H9 (cell line): ENCODE measurements around the gene GOLGA7B. TPM values are rescaled to one million over a fixed set of nuclear protein-coding genes. Genes with fewer than 3 reads are reported as not detected.

Source experiments
- DNase-seq: peaks from one replicate; pipeline ENCODE4 v3.0.0-alpha.2; 2017
- H2AFZ ChIP-seq: one replicate; pipeline ENCODE4 v1.6.1; 2013; ENCODE audit warnings: mild to moderate bottlenecking, low read length, control low read depth, moderate library complexity
- H2AK5ac ChIP-seq: 2 replicates; pipeline ENCODE4 v1.6.1; 2013; ENCODE audit warnings: low read length, control low read depth, mixed read lengths; ENCODE audit not compliant: insufficient read length
- H2BK120ac ChIP-seq: one replicate; pipeline ENCODE4 v1.6.1; 2013; ENCODE audit warnings: low read depth, mild to moderate bottlenecking, low read length, control low read depth, inconsistent platforms; ENCODE audit not compliant: poor library complexity, severe bottlenecking
- H2BK12ac ChIP-seq: 2 replicates; pipeline ENCODE4 v1.6.1; 2013; ENCODE audit warnings: low read length, control low read depth, mixed read lengths, low read depth; ENCODE audit not compliant: insufficient read length
- H2BK15ac ChIP-seq: 2 replicates; pipeline ENCODE4 v1.6.1; 2013; ENCODE audit warnings: low read depth, low read length, control low read depth
- H2BK20ac ChIP-seq: one replicate; pipeline ENCODE4 v1.6.1; 2013; ENCODE audit warnings: low read depth, mild to moderate bottlenecking, low read length, control low read depth, inconsistent platforms; ENCODE audit not compliant: poor library complexity, severe bottlenecking
- H2BK5ac ChIP-seq: 2 replicates; pipeline ENCODE4 v1.6.1; 2013; ENCODE audit warnings: low read length, control low read depth, mixed read lengths; ENCODE audit not compliant: insufficient read length
- H3K14ac ChIP-seq: 2 replicates; pipeline ENCODE4 v1.6.1; 2013; ENCODE audit warnings: low read length, control low read depth; ENCODE audit not compliant: insufficient read depth
- H3K18ac ChIP-seq: 2 replicates; pipeline ENCODE4 v1.6.1; 2013; ENCODE audit warnings: low read depth, mild to moderate bottlenecking, mixed read lengths, low read length, control low read depth; ENCODE audit not compliant: insufficient read length
- H3K23ac ChIP-seq: 2 replicates; pipeline ENCODE4 v1.6.1; 2013; ENCODE audit warnings: low read length, control low read depth, mixed read lengths, low read depth; ENCODE audit not compliant: insufficient read length
- H3K23me2 ChIP-seq: 2 replicates; pipeline ENCODE4 v1.6.1; 2013; ENCODE audit warnings: low read depth, mild to moderate bottlenecking, mixed read lengths, low read length, control low read depth; ENCODE audit not compliant: insufficient read length, poor library complexity, severe bottlenecking
- H3K27ac ChIP-seq: 2 replicates; pipeline ENCODE4 v1.5.1; 2013; ENCODE audit warnings: low read length, control low read depth, mixed read lengths, low read depth; ENCODE audit not compliant: insufficient read length
- H3K27me3 ChIP-seq: 2 replicates; pipeline ENCODE4 v1.6.1; 2013; ENCODE audit warnings: low read length, control low read depth, inconsistent platforms; ENCODE audit not compliant: insufficient read depth
- H3K4ac ChIP-seq: 2 replicates; pipeline ENCODE4 v1.6.1; 2013; ENCODE audit warnings: low read depth, mild to moderate bottlenecking, control low read depth, inconsistent platforms, low read length, moderate library complexity
- H3K4me1 ChIP-seq: 2 replicates; pipeline ENCODE4 v1.6.1; 2013; ENCODE audit warnings: low read length, control low read depth, inconsistent platforms; ENCODE audit not compliant: insufficient read depth
- H3K4me2 ChIP-seq: 2 replicates; pipeline ENCODE4 v1.6.1; 2013; ENCODE audit warnings: low read length, control low read depth, mixed read lengths; ENCODE audit not compliant: insufficient read length, insufficient read depth
- H3K56ac ChIP-seq: 2 replicates; pipeline ENCODE4 v1.6.1; 2013; ENCODE audit warnings: low read depth, mild to moderate bottlenecking, mixed read lengths, low read length, control low read depth; ENCODE audit not compliant: insufficient read length
- H3K79me1 ChIP-seq: 2 replicates; pipeline ENCODE4 v1.6.1; 2013; ENCODE audit warnings: low read depth, mild to moderate bottlenecking, moderate library complexity, low read length, control low read depth, inconsistent platforms; ENCODE audit not compliant: insufficient read depth, poor library complexity, severe bottlenecking
- H3K79me2 ChIP-seq: 2 replicates; pipeline ENCODE4 v1.6.1; 2013; ENCODE audit warnings: low read length, control low read depth, inconsistent platforms; ENCODE audit not compliant: insufficient read depth
- H3K9ac ChIP-seq: 2 replicates; pipeline ENCODE4 v1.6.1; 2013; ENCODE audit warnings: low read length, control low read depth, mixed read lengths; ENCODE audit not compliant: insufficient read length; ENCODE audit errors: extremely low read depth
- H3K9me3 ChIP-seq: one replicate; pipeline ENCODE4 v1.6.1; 2013; ENCODE audit warnings: low read depth, low read length, inconsistent platforms; ENCODE audit not compliant: control insufficient read depth
- H3T11ph ChIP-seq: one replicate; pipeline ENCODE4 v1.6.1; 2013; ENCODE audit warnings: mild to moderate bottlenecking, low read length, control low read depth, inconsistent platforms
- H4K20me1 ChIP-seq: one replicate; pipeline ENCODE4 v1.6.1; 2013; ENCODE audit not compliant: control insufficient read depth, insufficient read length, insufficient read depth
- H4K5ac ChIP-seq: 2 replicates; pipeline ENCODE4 v1.6.1; 2013; ENCODE audit warnings: low read depth, mild to moderate bottlenecking, mixed read lengths, low read length, control low read depth; ENCODE audit not compliant: insufficient read length
- H4K8ac ChIP-seq: replicated peaks from 2 replicates; pipeline ENCODE4 v1.6.1; 2013; ENCODE audit warnings: low read length, control low read depth, mixed read lengths, low read depth; ENCODE audit not compliant: insufficient read length
- H4K91ac ChIP-seq: 2 replicates; pipeline ENCODE4 v1.6.1; 2013; ENCODE audit warnings: low read depth, mild to moderate bottlenecking, moderate library complexity, mixed read lengths, low read length, control low read depth; ENCODE audit not compliant: insufficient read length
- H3K27ac Mint-ChIP-seq, 3 experiments: 2 replicates in 2 of 3; 3 replicates in 1 of 3; pipeline ENCODE4 v1.8.0; 2020 to 2021; ENCODE audit warnings: mixed read lengths in 3 of 3, mild to moderate bottlenecking in 1 of 3, moderate library complexity in 1 of 3
- H3K27me3 Mint-ChIP-seq: 2 replicates; pipeline ENCODE4 v1.8.0; 2021; ENCODE audit warnings: low read depth, mild to moderate bottlenecking, moderate library complexity, mixed read lengths
- H3K36me3 Mint-ChIP-seq, 3 experiments: 2 replicates in 2 of 3; 3 replicates in 1 of 3; pipeline ENCODE4 v1.8.0; 2020 to 2021; ENCODE audit warnings: low read depth in 3 of 3, mixed read lengths in 3 of 3; ENCODE audit not compliant: insufficient read depth in 1 of 3
- H3K4me1 Mint-ChIP-seq, 2 experiments: 2 replicates each; pipeline ENCODE4 v1.8.0; 2020; ENCODE audit warnings: mixed read lengths in 2 of 2
- H3K4me3 Mint-ChIP-seq, 2 experiments: 2 replicates in 1 of 2; 3 replicates in 1 of 2; pipeline ENCODE4 v1.8.0; 2020 to 2021; ENCODE audit warnings: mild to moderate bottlenecking in 2 of 2, mixed read lengths in 2 of 2, moderate library complexity in 1 of 2
- H3K9me3 Mint-ChIP-seq, 2 experiments: 2 replicates in 1 of 2; 3 replicates in 1 of 2; pipeline ENCODE4 v1.8.0; 2020; ENCODE audit warnings: mild to moderate bottlenecking in 2 of 2, mixed read lengths in 2 of 2, moderate library complexity in 1 of 2
- WGBS: extraction: QIAGEN DNeasy Blood & Tissue Kit; methylation state at CpG from one replicate; pipeline ENCODE4 v1.1.7; 2013; ENCODE audit warnings: missing lambda C conversion rate, low lambda C conversion rate, mixed read lengths; ENCODE audit not compliant: insufficient read length; ENCODE audit errors: extremely low coverage; 5-methylcytosine and 5-hydroxymethylcytosine counted together
- total RNA-seq: library from RNA; stranded (reverse); gene quantifications from 2 replicates; pipeline ENCODE4 v1.2.1, GENCODE V29; 2021
- TF ChIP-seq, protein P1 (sequence below): fragments of 200-600 bp; sonication (generic); conservative IDR thresholded peaks from 3 replicates; pipeline ENCODE4 v1.8.0; 2021; ENCODE audit warnings: antibody characterized with exemption, mild to moderate bottlenecking

GOLGA7B gene
- total RNA-seq, 1 experiment from 2014 or later, result 0.04 TPM

DNA sequence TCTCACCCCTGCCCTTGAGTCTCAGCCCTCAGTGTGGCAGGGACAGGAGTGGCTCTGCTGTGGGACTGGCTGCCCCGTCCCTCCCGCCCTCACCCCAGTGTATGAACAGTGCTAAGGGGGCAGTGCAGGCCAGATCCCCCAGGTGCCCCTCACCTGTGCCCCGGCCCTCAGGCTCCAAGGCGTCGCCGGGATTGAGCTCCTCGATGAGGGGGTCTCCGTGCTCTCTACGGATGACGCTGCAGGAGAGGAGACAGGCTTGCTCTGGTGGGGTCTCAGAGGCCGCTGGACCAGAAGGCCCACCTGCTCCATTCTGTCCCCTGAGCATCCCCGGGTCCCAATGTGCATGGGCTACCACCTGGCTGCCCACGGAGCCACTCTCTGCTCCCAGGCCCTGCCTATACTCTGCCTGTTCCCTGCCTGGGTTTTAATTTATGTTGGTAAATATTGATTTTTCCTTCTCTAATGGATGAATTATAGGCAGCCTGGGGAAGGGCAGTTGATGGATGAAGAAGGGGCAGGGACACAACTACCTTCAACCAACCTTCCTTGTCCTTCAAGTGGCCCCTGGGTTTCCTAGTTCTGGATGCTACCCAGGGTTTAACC, 47.2 kb downstream of the GOLGA7B start:
- Histone ChIP-seq H2BK5ac (no peak overlapping the region), H4K5ac (no peak overlapping the region), H3K4ac (no peak overlapping the region), H3K4me2 (no peak overlapping the region), H3T11ph (no peak overlapping the region), H3K27ac (no peak overlapping the region), H3K23ac (no peak overlapping the region), H4K8ac (no peak overlapping the region), H3K14ac (no peak overlapping the region; the same call in 1 of the 2 replicates), H2BK20ac (no peak overlapping the region), H4K91ac (no peak overlapping the region), H3K79me1 (no peaks in the 10 kb centered on the region), H3K56ac (no peak overlapping the region), H2BK12ac (no peak overlapping the region), H3K79me2 (no peaks in the 10 kb centered on the region), H3K9ac (no peak overlapping the region), H4K20me1 (peaks cover 2% of the 10 kb centered on the region), H2BK120ac (no peak overlapping the region), H3K4me1 (peaks cover 2% of the 10 kb centered on the region; the same call in 1 of the 2 replicates), H2AFZ (no peak overlapping the region), H2AK5ac (no peak overlapping the region), H3K18ac (no peak overlapping the region), H3K9me3 (no peaks in the 10 kb centered on the region), H3K23me2 (no peaks in the 10 kb centered on the region), H3K27me3 (no peaks in the 10 kb centered on the region), H2BK15ac (no peak overlapping the region)
- H3K36me3 Mint-ChIP-seq, result no peaks in the 10 kb centered on the region
- no peak overlapping the region for H3K27ac Mint-ChIP-seq
- no peaks in the 10 kb centered on the region; a peak in 1 of 4 replicates for H3K4me1 Mint-ChIP-seq
- no peak overlapping the region for H3K4me3 Mint-ChIP-seq
- no CpG with 5 or more reads among the region's 13 CpGs for WGBS
- TF ChIP-seq, protein P1, sequence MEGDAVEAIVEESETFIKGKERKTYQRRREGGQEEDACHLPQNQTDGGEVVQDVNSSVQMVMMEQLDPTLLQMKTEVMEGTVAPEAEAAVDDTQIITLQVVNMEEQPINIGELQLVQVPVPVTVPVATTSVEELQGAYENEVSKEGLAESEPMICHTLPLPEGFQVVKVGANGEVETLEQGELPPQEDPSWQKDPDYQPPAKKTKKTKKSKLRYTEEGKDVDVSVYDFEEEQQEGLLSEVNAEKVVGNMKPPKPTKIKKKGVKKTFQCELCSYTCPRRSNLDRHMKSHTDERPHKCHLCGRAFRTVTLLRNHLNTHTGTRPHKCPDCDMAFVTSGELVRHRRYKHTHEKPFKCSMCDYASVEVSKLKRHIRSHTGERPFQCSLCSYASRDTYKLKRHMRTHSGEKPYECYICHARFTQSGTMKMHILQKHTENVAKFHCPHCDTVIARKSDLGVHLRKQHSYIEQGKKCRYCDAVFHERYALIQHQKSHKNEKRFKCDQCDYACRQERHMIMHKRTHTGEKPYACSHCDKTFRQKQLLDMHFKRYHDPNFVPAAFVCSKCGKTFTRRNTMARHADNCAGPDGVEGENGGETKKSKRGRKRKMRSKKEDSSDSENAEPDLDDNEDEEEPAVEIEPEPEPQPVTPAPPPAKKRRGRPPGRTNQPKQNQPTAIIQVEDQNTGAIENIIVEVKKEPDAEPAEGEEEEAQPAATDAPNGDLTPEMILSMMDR, result no peak
- H3K27me3 Mint-ChIP-seq, result peaks cover 11% of the 10 kb centered on the region
- DNase-seq, result no peak
- H3K9me3 Mint-ChIP-seq, result no peaks in the 10 kb centered on the region
